ENCODE measurements around the gene P2RX6. TPM values are rescaled to one million over a fixed set of nuclear protein-coding genes. Genes with fewer than 3 reads are reported as not detected.
"Not testable (repeated sequence)": the region's sequence is repeated elsewhere in the genome, so short reads cannot be mapped to it uniquely, and the experiment has no call there.

The P2RX6 gene
- total RNA-seq, 1 experiment from 2014 or later: 1.0 TPM

GRCh38 chr22:21052715-21053459 is 37.9 kb downstream of the P2RX6 start:
- DNase-seq (ENCODE audit: low spot score): no peak

GRCh38 chr22:21054046-21054713 is 39.2 kb downstream of the P2RX6 start:
- DNase-seq (ENCODE audit: low spot score): no peak

- DNase-seq (ENCODE audit: low spot score): no peak
These were observed 40.0 kb downstream of the P2RX6 start for GRCh38 chr22:21054714-21055563.

- DNase-seq (ENCODE audit: low spot score): no peak
These were observed 40.5 kb downstream of the P2RX6 start for GRCh38 chr22:21055564-21055834.

- no peak for DNase-seq (ENCODE audit: low spot score)
These were observed 40.9 kb downstream of the P2RX6 start for GRCh38 chr22:21055880-21056319.

- not testable (repeated sequence) for DNase-seq (ENCODE audit: low spot score)
These were observed 45.4 kb downstream of the P2RX6 start for GRCh38 chr22:21060363-21060762.

GRCh38 chr22:21061660-21062321 is 46.8 kb downstream of the P2RX6 start:
- DNase-seq (ENCODE audit: low spot score): not testable (repeated sequence)

GRCh38 chr22:21064425-21064824 is 49.5 kb downstream of the P2RX6 start:
- DNase-seq (ENCODE audit: low spot score): not testable (repeated sequence)

- no peak for DNase-seq (ENCODE audit: low spot score)
These were observed 50.2 kb downstream of the P2RX6 start for GRCh38 chr22:21064917-21065864.

GRCh38 chr22:21067075-21067900 is 52.3 kb downstream of the P2RX6 start:
- DNase-seq (ENCODE audit: low spot score): no peak

- no peak for DNase-seq (ENCODE audit: low spot score)
These were observed 53.1 kb downstream of the P2RX6 start for GRCh38 chr22:21067901-21068680.

- no peak for DNase-seq (ENCODE audit: low spot score)
These were observed 53.8 kb downstream of the P2RX6 start for GRCh38 chr22:21068681-21069276.

- DNase-seq (ENCODE audit: low spot score): no peak
These were observed 54.4 kb downstream of the P2RX6 start for GRCh38 chr22:21069375-21069774.

GRCh38 chr22:21070690-21071615 is 56.0 kb downstream of the P2RX6 start:
- DNase-seq (ENCODE audit: low spot score): no peak

GRCh38 chr22:21071796-21072195 is 56.8 kb downstream of the P2RX6 start:
- not testable (repeated sequence) for DNase-seq (ENCODE audit: low spot score)

- no peak for DNase-seq (ENCODE audit: low spot score)
These were observed 58.1 kb downstream of the P2RX6 start for GRCh38 chr22:21073023-21073422.

GRCh38 chr22:21073482-21073881 is 58.5 kb downstream of the P2RX6 start:
- no peak for DNase-seq (ENCODE audit: low spot score)
